Naive B cell (primary cell): ENCODE data around the gene CDK14. TPM values are rescaled to one million over a fixed set of nuclear protein-coding genes. Genes with fewer than 3 reads are reported as not detected.

Experiments
- ATAC-seq, 2 donors: fragments of 150-1000 bp; cut with Tn5 transposase; 2 replicates each; pipeline ENCODE4 v1.10.0; 2021; ENCODE audit warnings: low read depth in 2 of 2, mild to moderate bottlenecking in 2 of 2, moderate library complexity in 2 of 2
- DNase-seq: peaks from one replicate; pipeline ENCODE4 v3.0.0; 2022
- H3K27ac Mint-ChIP-seq, 6 donors: one replicate each; pipeline ENCODE4 v1.8.0; 2020 to 2022; ENCODE audit warnings: mild to moderate bottlenecking in 6 of 6, mixed read lengths in 6 of 6, moderate library complexity in 5 of 6, inconsistent platforms in 2 of 6
- H3K27me3 Mint-ChIP-seq, 3 donors: one replicate each; pipeline ENCODE4 v1.8.0; 2021 to 2022; ENCODE audit warnings: mixed read lengths in 3 of 3, mild to moderate bottlenecking in 1 of 3
- H3K36me3 Mint-ChIP-seq, 2 donors: one replicate each; pipeline ENCODE4 v1.8.0; 2020 to 2022; ENCODE audit warnings: mixed read lengths in 2 of 2, inconsistent platforms in 1 of 2, mild to moderate bottlenecking in 1 of 2
- H3K4me1 Mint-ChIP-seq, 3 donors: one replicate each; pipeline ENCODE4 v1.8.0; 2020 to 2022; ENCODE audit warnings: mixed read lengths in 3 of 3, inconsistent platforms in 1 of 3, mild to moderate bottlenecking in 1 of 3, moderate library complexity in 1 of 3
- H3K4me3 Mint-ChIP-seq, 8 donors: one replicate each; pipeline ENCODE4 v1.8.0; 2020 to 2022; ENCODE audit warnings: mild to moderate bottlenecking in 8 of 8, mixed read lengths in 8 of 8, moderate library complexity in 8 of 8, inconsistent platforms in 2 of 8
- H3K9me3 Mint-ChIP-seq, 7 donors: one replicate each; pipeline ENCODE4 v1.8.0; 2020 to 2022; ENCODE audit warnings: mixed read lengths in 7 of 7, mild to moderate bottlenecking in 5 of 7, inconsistent platforms in 2 of 7, moderate library complexity in 1 of 7
- polyA plus RNA-seq, 6 donors: library from polyadenylated mRNA; unstranded; fragments of 300-500 nt; fragmentation: Illumina TruSeq; gene quantifications; one replicate each; pipeline ENCODE4 v1.2.3, GENCODE V29; 2021; ENCODE audit warnings: low read depth in 6 of 6

CDK14 gene
- polyA plus RNA-seq, 6 donors from 2014 or later, result 22.8 to 55.5 (median 42.3) TPM

DNA sequence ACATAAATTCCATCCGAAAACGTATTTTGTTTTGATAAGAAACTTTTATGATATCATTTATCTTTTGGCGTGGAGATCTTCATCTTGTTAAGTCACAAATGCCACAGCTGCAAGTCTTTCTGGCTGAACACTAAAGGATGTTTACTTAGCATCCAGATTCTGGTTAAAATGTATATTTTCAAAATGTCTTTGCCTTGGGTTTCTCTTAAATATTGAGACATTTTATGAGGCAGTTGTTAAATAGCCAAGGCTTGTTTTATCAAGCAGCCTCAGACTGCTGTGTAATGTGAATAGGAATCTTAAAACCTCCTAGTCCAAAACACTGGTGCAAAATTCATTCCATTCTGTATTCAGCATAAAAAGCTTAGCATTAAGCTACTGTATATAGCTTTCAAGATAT is 531.8 kb downstream of the CDK14 start:
- H3K27me3 Mint-ChIP-seq, result no peaks in the 10 kb centered on the region
- ATAC-seq (no peak), DNase-seq (no peak)
- no peak overlapping the region for H3K27ac Mint-ChIP-seq
- H3K4me1 Mint-ChIP-seq, result peaks cover 0 to 13% (median 4%) of the 10 kb centered on the region in 3 donors
- H3K4me3 Mint-ChIP-seq, result no peak overlapping the region
- peaks cover 0 to 4% (median 0%) of the 10 kb centered on the region in 7 donors for H3K9me3 Mint-ChIP-seq
- peaks cover 20 to 22% of the 10 kb centered on the region in 2 donors for H3K36me3 Mint-ChIP-seq

DNA sequence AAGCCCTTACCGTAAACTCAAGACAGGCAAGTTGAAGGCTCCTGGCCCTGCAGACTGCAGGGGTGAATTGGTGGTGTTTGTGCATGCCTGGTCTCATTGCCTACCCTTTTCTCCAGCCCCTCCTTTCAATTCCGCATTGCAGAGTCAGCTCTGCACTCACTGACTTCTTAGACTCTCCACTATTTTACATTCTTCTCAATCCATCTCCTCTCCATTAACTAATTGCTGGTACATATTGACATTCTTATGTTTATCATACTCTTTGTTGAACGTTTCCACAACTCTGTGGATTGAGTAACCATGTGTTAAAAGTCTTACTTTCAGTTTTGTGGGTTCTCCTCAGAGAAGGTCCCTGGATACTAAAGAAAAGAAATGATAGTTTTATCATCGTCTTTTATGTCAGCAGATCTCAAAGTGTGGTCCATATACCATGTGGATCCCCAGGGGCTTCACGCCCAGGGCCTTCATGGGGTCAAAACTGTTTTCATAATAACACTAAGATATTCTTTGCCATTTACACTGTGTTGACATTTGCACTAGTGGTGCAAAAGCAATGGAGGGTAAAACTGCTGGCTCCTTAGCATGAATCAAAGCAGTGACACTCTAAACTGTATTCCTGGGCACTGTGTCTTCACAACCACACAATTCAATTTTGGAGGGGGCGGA is 532.7 kb downstream of the CDK14 start:
- Mint-ChIP-seq H3K27me3 (no peaks in the 10 kb centered on the region), H3K4me1 (peaks cover 0 to 13% (median 4%) of the 10 kb centered on the region in 3 donors), H3K4me3 (no peak overlapping the region), H3K9me3 (no peaks in the 10 kb centered on the region), H3K36me3 (peaks cover 16 to 20% of the 10 kb centered on the region in 2 donors), H3K27ac (peak overlapping the region in 4 of 6 donors; percentile 36 to 92 (median 62))
- DNase-seq, result no peak
- ATAC-seq, result no peak

DNA sequence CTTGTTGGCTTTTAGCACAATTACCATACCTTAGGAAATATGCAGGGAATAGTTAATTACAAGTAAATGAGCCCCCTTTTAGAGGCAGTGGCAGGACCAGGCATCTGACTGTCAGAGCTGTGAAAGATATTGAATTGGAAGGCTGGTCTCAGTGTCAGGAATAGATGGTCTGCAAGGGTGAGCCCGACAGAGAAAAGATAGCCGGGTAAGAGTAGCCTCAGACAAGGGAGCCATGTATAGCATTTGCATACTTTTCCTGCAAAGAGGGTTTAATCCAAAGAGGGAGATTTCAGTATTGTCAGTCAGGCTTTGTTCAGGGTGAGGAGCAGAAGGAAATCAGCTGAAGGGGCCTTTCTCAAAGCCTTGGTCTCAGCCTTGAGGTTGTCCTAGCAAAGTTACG is 539.2 kb downstream of the CDK14 start:
- Mint-ChIP-seq H3K27me3 (no peaks in the 10 kb centered on the region), H3K27ac (peak overlapping the region in 1 of 6 donors; percentile 71), H3K9me3 (no peaks in the 10 kb centered on the region), H3K36me3 (peaks cover 16 to 24% of the 10 kb centered on the region in 2 donors), H3K4me1 (peaks cover 26 to 43% (median 32%) of the 10 kb centered on the region in 3 donors), H3K4me3 (no peak overlapping the region)
- no peak for DNase-seq
- no peak for ATAC-seq

DNA sequence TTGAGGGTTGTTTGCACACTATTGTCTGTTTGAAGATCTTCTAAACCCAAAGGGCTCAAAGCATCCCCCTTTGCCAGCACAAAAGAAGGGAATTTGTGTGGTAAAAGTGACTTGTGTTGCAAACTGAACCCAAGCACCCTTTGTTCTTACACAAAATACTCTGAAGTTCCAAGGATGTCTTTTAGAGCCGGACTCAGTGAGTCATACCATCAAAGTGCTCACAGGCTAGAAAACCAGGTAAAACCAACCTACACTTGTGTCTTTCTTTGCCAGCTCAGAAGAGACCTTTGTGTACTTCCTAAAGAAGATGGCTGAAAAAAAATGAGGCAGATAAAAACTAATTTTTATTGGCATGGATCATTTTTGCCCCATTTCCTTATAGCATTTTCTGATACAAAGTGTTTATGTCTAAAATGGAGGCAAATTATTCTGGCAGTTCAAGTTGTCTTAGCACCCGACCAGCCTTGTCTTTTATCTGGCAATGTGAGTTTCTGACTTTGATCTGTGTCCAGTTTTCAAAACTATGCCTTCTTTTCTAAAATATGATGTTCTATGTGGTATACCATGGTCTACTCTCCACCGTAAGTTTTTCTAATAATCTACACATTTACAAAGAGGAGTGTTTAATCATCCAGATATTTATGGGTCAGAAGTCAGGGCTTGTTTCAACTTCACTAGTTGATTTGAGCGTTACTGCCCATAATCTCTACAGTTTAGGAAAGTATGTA is 539.7 kb downstream of the CDK14 start:
- H3K36me3 Mint-ChIP-seq, result peaks cover 21 to 22% of the 10 kb centered on the region in 2 donors
- ATAC-seq, result no peak
- peaks cover 31 to 48% (median 38%) of the 10 kb centered on the region in 3 donors for H3K4me1 Mint-ChIP-seq
- H3K4me3 Mint-ChIP-seq, result no peak overlapping the region
- H3K27ac Mint-ChIP-seq, result peak overlapping the region in 1 of 6 donors; percentile 71
- H3K9me3 Mint-ChIP-seq, result peaks cover 0 to 3% (median 2%) of the 10 kb centered on the region in 7 donors
- H3K27me3 Mint-ChIP-seq, result no peaks in the 10 kb centered on the region
- no peak for DNase-seq

DNA sequence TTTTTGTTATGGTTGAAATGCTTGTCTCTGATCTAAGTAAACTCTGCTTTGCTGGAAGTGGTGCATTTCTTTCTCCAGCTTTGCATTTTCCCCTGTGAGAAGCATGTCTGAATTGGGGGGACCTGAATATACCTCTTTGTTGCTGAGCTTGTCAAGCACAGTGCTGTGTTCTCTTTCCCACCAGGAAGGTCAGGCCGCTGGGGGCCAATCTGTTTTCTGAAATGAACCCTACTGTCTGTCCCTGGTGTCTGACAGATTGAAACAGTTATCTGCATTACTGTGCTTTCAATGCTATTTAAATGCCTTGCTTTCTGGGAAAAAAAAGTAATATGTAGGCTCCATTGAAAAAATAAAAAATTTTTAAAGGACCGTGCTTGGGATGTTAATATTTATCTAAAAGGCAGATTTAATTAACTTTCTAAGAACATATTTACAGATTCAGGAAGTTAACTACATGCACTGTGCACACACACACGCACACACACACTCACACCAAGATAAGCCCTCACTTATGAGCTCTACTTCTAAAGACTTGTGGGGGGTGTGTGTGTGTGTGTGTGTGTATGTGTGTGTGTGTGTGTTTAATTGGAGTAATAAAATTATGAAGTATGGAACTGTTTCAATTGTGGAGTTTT is 541.1 kb downstream of the CDK14 start:
- no peak for DNase-seq
- H3K27me3 Mint-ChIP-seq, result no peaks in the 10 kb centered on the region
- H3K4me3 Mint-ChIP-seq, result no peak overlapping the region
- peak in 1 of 2 donors; percentile 26 for ATAC-seq
- peaks cover 36 to 50% (median 48%) of the 10 kb centered on the region in 3 donors for H3K4me1 Mint-ChIP-seq
- peak overlapping the region in 2 of 6 donors; percentile 10 to 40 for H3K27ac Mint-ChIP-seq
- H3K36me3 Mint-ChIP-seq, result peaks cover 13 to 23% of the 10 kb centered on the region in 2 donors
- peaks cover 4 to 7% (median 6%) of the 10 kb centered on the region in 7 donors for H3K9me3 Mint-ChIP-seq

DNA sequence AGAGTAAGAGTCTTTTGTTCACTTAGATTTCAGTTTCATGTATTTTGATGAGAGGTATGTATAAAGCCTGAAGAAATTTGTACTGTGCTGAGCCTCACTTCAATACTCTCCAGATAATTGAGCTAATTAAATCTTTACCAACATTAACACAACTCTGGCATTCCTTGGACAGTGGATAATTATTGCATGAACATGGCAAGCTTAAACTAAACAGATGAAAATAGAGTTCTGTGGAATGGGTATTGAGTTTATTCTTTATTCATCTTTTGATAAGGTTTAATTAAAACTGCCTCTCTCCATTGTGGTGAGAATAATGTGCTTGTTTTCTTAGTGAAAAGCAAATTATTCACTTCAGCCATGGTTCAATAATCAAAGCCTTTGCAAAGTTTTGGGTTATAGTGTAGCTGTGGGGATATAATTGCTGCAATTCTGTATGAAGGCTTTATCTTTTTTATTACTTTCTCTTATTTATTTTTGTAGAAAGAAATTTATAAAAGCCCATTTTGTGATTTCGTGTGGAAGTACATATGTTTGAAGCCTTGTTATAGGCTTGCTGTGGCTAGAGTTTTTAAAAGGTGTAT is 541.8 kb downstream of the CDK14 start:
- H3K27me3 Mint-ChIP-seq, result no peaks in the 10 kb centered on the region
- H3K36me3 Mint-ChIP-seq, result peaks cover 9 to 21% of the 10 kb centered on the region in 2 donors
- DNase-seq (no peak), ATAC-seq (no peak)
- H3K9me3 Mint-ChIP-seq, result peaks cover 4 to 7% (median 6%) of the 10 kb centered on the region in 7 donors
- H3K27ac Mint-ChIP-seq, result peak overlapping the region in 2 of 6 donors; percentile 10 to 56
- no peak overlapping the region for H3K4me3 Mint-ChIP-seq
- H3K4me1 Mint-ChIP-seq, result peaks cover 36 to 48% (median 47%) of the 10 kb centered on the region in 3 donors

DNA sequence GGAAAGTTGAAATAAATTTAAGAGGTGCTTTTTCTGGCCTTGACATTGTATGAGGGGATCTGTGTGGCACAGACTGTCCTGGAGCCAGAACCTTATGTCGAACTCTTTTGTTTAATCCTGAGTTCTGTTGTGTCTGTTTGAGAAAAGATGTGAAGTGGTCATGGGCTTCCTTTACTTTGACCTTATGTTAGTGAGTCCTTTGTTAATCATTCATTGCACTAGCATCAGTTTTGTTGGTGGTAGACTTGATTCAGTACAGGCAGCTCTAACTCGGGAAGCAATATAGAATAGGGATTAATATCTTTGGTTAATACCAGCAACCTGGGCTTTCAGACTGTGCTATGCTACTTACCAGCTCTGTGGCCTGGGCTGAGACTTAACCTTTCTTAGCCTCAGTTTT is 544.2 kb downstream of the CDK14 start:
- DNase-seq (no peak), ATAC-seq (no peak)
- H3K27ac Mint-ChIP-seq, result peak overlapping the region; percentile 13 to 96 (median 86)
- H3K4me1 Mint-ChIP-seq, result peaks cover 32 to 43% (median 42%) of the 10 kb centered on the region in 3 donors
- no peak overlapping the region for H3K4me3 Mint-ChIP-seq
- H3K9me3 Mint-ChIP-seq, result peaks cover 4 to 7% (median 6%) of the 10 kb centered on the region in 7 donors
- H3K36me3 Mint-ChIP-seq, result peaks cover 9 to 21% of the 10 kb centered on the region in 2 donors
- no peaks in the 10 kb centered on the region for H3K27me3 Mint-ChIP-seq

DNA sequence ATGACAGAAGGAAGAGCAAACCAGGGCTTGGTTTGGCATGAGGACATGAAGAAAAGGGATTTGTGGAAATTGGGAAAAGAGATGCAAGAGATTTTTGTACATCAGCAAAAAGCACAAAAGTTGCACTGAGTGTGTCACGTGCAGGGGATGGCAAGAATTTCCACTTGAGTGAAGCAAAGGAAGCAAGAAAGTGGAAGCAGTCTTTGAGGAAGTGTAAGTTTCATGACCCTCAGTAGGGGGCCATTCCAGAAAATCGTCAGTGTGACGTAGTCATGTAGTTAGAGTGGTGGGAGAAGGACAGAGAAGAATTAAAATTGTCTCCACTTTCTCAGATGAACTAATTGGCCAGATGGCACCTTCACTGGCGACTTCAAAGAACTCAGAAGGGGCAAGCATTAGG is 544.9 kb downstream of the CDK14 start:
- no peaks in the 10 kb centered on the region for H3K27me3 Mint-ChIP-seq
- H3K9me3 Mint-ChIP-seq, result peaks cover 4 to 7% (median 6%) of the 10 kb centered on the region in 7 donors
- DNase-seq (peak; percentile 50), ATAC-seq (peak; percentile 92 to 98)
- H3K4me1 Mint-ChIP-seq, result peaks cover 30 to 42% (median 35%) of the 10 kb centered on the region in 3 donors
- H3K27ac Mint-ChIP-seq, result peak overlapping the region; percentile 44 to 96 (median 84)
- H3K4me3 Mint-ChIP-seq, result peak overlapping the region in 1 of 8 donors; percentile 12
- H3K36me3 Mint-ChIP-seq, result peaks cover 9 to 21% of the 10 kb centered on the region in 2 donors

DNA sequence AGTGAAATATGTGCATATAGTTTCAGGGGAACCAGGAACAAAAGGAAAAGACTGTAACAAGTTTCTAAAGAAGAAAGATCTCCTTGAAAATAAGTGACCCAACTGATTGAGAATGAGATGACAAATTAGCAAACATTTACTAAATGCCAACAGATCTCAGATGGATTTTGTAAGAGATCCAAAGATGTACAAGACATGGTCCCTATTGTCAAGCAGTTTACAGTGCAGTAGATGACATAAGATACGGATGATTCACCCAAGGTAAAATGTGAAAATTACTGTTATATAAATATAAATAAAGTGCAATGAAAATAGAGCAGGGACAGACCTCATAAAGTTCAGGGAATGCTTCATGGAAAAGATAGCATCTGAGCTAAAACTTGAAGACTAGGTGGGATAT is 546.6 kb downstream of the CDK14 start:
- Mint-ChIP-seq H3K27me3 (no peaks in the 10 kb centered on the region), H3K4me3 (no peak overlapping the region), H3K36me3 (peaks cover 9 to 21% of the 10 kb centered on the region in 2 donors), H3K9me3 (peaks cover 4 to 7% (median 6%) of the 10 kb centered on the region in 7 donors), H3K27ac (peak overlapping the region in 1 of 6 donors; percentile 69), H3K4me1 (peaks cover 23 to 32% (median 24%) of the 10 kb centered on the region in 3 donors)
- no peak for DNase-seq
- ATAC-seq, result no peak

DNA sequence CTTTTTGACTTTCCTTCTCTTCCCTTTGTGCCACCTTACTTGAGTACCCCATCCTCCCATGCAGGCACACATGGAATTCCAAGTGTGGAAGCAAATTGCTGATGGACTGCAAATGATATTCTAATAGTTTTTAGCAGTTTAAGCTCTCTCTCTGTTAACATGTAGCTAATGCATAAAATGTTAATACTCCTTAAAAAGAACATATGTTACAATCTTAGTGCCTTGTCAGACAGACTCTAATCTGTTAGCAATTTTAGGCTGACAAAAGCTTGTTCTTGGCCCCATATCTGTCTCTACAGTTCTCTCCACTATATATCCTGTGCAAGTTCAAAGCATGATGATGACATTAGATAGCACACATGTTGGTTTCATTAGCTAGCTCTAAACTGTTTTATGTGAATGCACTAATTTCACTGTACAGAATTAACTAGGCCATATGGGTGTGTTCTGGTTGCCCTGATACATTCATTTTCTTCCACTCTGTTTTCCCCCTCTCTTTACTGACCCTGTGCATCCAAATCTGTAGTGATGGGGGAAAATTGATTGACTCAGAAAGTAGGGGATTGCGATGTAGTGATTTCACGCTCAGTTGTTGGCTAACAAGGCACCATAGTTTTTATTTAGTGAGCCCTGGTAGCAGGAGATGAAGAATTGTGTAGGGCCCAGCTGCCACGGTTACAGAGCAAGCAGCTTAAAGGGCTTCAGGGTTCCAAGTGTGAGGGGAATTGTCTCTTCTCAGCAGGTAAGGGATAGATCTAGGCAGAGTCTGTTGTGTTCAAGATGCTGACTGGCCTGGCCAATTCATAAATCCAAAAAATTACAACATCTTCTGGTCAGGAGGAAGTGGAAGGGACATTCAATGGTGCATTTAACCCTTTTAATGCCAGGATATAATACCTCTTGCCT is 553.5 kb downstream of the CDK14 start:
- no peak overlapping the region for H3K4me3 Mint-ChIP-seq
- no peaks in the 10 kb centered on the region for H3K36me3 Mint-ChIP-seq
- peaks cover 0 to 12% (median 3%) of the 10 kb centered on the region in 3 donors for H3K4me1 Mint-ChIP-seq
- H3K9me3 Mint-ChIP-seq, result no peaks in the 10 kb centered on the region
- H3K27me3 Mint-ChIP-seq, result no peaks in the 10 kb centered on the region
- ATAC-seq (no peak), DNase-seq (no peak)
- H3K27ac Mint-ChIP-seq, result peak overlapping the region in 1 of 6 donors; percentile 40

DNA sequence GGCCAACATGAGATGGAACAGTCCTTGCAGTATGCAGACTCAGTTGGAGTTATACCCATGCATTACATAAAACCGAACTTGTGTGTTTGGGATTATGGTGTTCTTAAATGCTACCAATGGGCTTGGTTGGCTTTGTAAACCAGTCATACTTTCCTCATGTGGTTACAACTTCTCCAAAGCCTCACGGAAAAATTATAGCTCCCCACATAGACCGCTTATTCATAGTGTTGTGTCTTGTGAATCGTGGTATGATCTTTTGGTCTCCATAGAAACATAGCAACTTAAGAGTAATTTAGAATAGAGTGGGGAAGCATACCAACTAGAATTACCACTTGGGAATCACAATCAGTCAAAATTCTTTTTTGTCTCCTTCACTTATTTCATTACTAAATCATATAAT is 555.8 kb downstream of the CDK14 start:
- no peak overlapping the region for H3K4me3 Mint-ChIP-seq
- peaks cover 0 to 12% (median 3%) of the 10 kb centered on the region in 3 donors for H3K4me1 Mint-ChIP-seq
- H3K36me3 Mint-ChIP-seq, result no peaks in the 10 kb centered on the region
- no peaks in the 10 kb centered on the region for H3K27me3 Mint-ChIP-seq
- no peak for ATAC-seq
- H3K9me3 Mint-ChIP-seq, result no peaks in the 10 kb centered on the region
- no peak for DNase-seq
- H3K27ac Mint-ChIP-seq, result no peak overlapping the region
